ENCODE measurements around the gene SLC6A18. TPM values are rescaled to one million over a fixed set of nuclear protein-coding genes. Genes with fewer than 3 reads are reported as not detected.
"Not testable (repeated sequence)": the region's sequence is repeated elsewhere in the genome, so short reads cannot be mapped to it uniquely, and the experiment has no call there.

Gene SLC6A18
- total and polyA plus RNA-seq, 2 of the 4 experiments (the other 2 are of a cell fraction) = not detected

- H3K4me1 ChIP-seq (ENCODE audit: control insufficient read depth, insufficient read depth, low read length); H3K79me1 ChIP-seq (ENCODE audit: low read depth in 1 of 2, low read length in 2 of 2); H3K4me3 ChIP-seq (ENCODE audit: insufficient read depth, low read depth, low read length); H3K18ac ChIP-seq (ENCODE audit: low read depth, low read length); in situ Hi-C loops (cut with MboI; ENCODE audit: low sequenced_read_pairs); POLR2A ChIA-PET (ENCODE audit: unreplicated experiment); H3K9ac ChIP-seq (ENCODE audit: low read depth, low read length); H3K27ac ChIP-seq (ENCODE audit: insufficient read depth, low read length); ATAC-seq (ENCODE audit: low read depth); H2BK5ac ChIP-seq (ENCODE audit: low read depth, low read length, poor library complexity, severe bottlenecking); H4K91ac ChIP-seq (ENCODE audit: insufficient read depth, low read depth, low read length); dilution Hi-C loops (cut with HindIII; ENCODE audit: low sequenced_read_pairs, unreplicated experiment); H4K5ac ChIP-seq (ENCODE audit: low read depth, low read length); H4K20me1 ChIP-seq (ENCODE audit: insufficient read depth, low read length); intact Hi-C loops (cut with micrococcal nuclease); H3K14ac ChIP-seq (replicated peaks; ENCODE audit: low read depth, low read length); H3K56ac ChIP-seq (ENCODE audit: extremely low read depth, insufficient read depth, low read length); H2AFZ ChIP-seq (replicated peaks; ENCODE audit: low read length, poor library complexity); DNase-seq; H3K23ac ChIP-seq (ENCODE audit: low read depth, low read length); H3K36me3 ChIP-seq (ENCODE audit: control insufficient read depth, insufficient read depth, low read length); H3K4ac ChIP-seq (ENCODE audit: low read depth, low read length); H4K8ac ChIP-seq (ENCODE audit: low read depth in 2 of 2, low read length in 2 of 2); H3K27me3 ChIP-seq (ENCODE audit: control insufficient read depth, insufficient read depth, low read length); H2BK20ac ChIP-seq (ENCODE audit: low read depth, low read length); H3K9me1 ChIP-seq (ENCODE audit: insufficient read depth, low read length); H2BK120ac ChIP-seq (ENCODE audit: low read depth, low read length); BruUV-seq (replicated peaks); CTCF ChIA-PET; H2AK9ac ChIP-seq (replicated peaks; ENCODE audit: low read depth, low read length, poor library complexity); H3K4me2 ChIP-seq (ENCODE audit: low read depth, low read length); H2AK5ac ChIP-seq (ENCODE audit: low read depth, low read length); H2BK15ac ChIP-seq (ENCODE audit: low read depth, low read length): not testable (repeated sequence)
- H3K9me3 ChIP-seq (ENCODE audit: control insufficient read depth, insufficient read depth, low read length) = peaks cover 18% of the 10 kb centered on the region
- WGBS, 2 experiments (ENCODE audit: extremely low coverage in 2 of 2, insufficient read length in 1 of 2) = 80% methylated on average over 9 of the region's 40 CpGs; no CpG with 5 or more reads in 1 of the 2 experiments
Observed at GRCh38 chr5:1282993-1283728, 58.0 kb downstream of the SLC6A18 start.

- H3K79me1 ChIP-seq (ENCODE audit: low read depth in 1 of 2, low read length in 2 of 2); H2AK5ac ChIP-seq (ENCODE audit: low read depth, low read length); H2AK9ac ChIP-seq (replicated peaks; ENCODE audit: low read depth, low read length, poor library complexity); H4K20me1 ChIP-seq (ENCODE audit: insufficient read depth, low read length); H3K9ac ChIP-seq (ENCODE audit: low read depth, low read length); H3K4ac ChIP-seq (ENCODE audit: low read depth, low read length); POLR2A ChIA-PET (ENCODE audit: unreplicated experiment); H2AFZ ChIP-seq (replicated peaks; ENCODE audit: low read length, poor library complexity); H3K18ac ChIP-seq (ENCODE audit: low read depth, low read length); H3K56ac ChIP-seq (ENCODE audit: extremely low read depth, insufficient read depth, low read length); in situ Hi-C loops (cut with MboI; ENCODE audit: low sequenced_read_pairs); intact Hi-C loops (cut with micrococcal nuclease); ATAC-seq (ENCODE audit: low read depth); H2BK5ac ChIP-seq (ENCODE audit: low read depth, low read length, poor library complexity, severe bottlenecking); H4K91ac ChIP-seq (ENCODE audit: insufficient read depth, low read depth, low read length); H3K4me1 ChIP-seq (ENCODE audit: control insufficient read depth, insufficient read depth, low read length); H2BK120ac ChIP-seq (ENCODE audit: low read depth, low read length); H4K8ac ChIP-seq (ENCODE audit: low read depth in 2 of 2, low read length in 2 of 2); dilution Hi-C loops (cut with HindIII; ENCODE audit: low sequenced_read_pairs, unreplicated experiment); H3K36me3 ChIP-seq (ENCODE audit: control insufficient read depth, insufficient read depth, low read length); H4K5ac ChIP-seq (ENCODE audit: low read depth, low read length); H3K27me3 ChIP-seq (ENCODE audit: control insufficient read depth, insufficient read depth, low read length); H3K4me3 ChIP-seq (ENCODE audit: insufficient read depth, low read depth, low read length); H3K27ac ChIP-seq (ENCODE audit: insufficient read depth, low read length); CTCF ChIA-PET; DNase-seq; H3K9me1 ChIP-seq (ENCODE audit: insufficient read depth, low read length); H2BK20ac ChIP-seq (ENCODE audit: low read depth, low read length); H3K4me2 ChIP-seq (ENCODE audit: low read depth, low read length); H3K14ac ChIP-seq (replicated peaks; ENCODE audit: low read depth, low read length); BruUV-seq (replicated peaks); H3K23ac ChIP-seq (ENCODE audit: low read depth, low read length); H2BK15ac ChIP-seq (ENCODE audit: low read depth, low read length): not testable (repeated sequence)
- H3K9me3 ChIP-seq (ENCODE audit: control insufficient read depth, insufficient read depth, low read length) = peaks cover 16% of the 10 kb centered on the region
- WGBS, 2 experiments (ENCODE audit: extremely low coverage in 2 of 2, insufficient read length in 1 of 2) = no CpG with 5 or more reads among the region's 16 CpGs
Observed at GRCh38 chr5:1283729-1284041, 58.5 kb downstream of the SLC6A18 start.
